Middle frontal gyrus (tissue), 1 donor: ENCODE measurements around the gene KIAA0232.

Experiments used
- DNase-seq: peaks from one replicate; pipeline ENCODE4 v3.0.0-alpha.2; 2015; ENCODE audit warnings: low spot score; ENCODE audit errors: extremely low spot score

KIAA0232 gene

GRCh38 chr4:6915041-6916005 is 132.8 kb downstream of the KIAA0232 start:
- no peak for DNase-seq

- no peak for DNase-seq
These were observed 133.6 kb downstream of the KIAA0232 start for GRCh38 chr4:6916069-6916586.

GRCh38 chr4:6916587-6917460 is 134.3 kb downstream of the KIAA0232 start:
- DNase-seq = no peak

GRCh38 chr4:6917461-6918271 is 135.1 kb downstream of the KIAA0232 start:
- no peak for DNase-seq

GRCh38 chr4:6918338-6918737 is 135.8 kb downstream of the KIAA0232 start:
- DNase-seq = no peak

- DNase-seq = no peak
These were observed 137.6 kb downstream of the KIAA0232 start for GRCh38 chr4:6920171-6920570.

- DNase-seq = no peak
These were observed 141.0 kb downstream of the KIAA0232 start for GRCh38 chr4:6923507-6923906.

GRCh38 chr4:6924361-6924779 is 141.8 kb downstream of the KIAA0232 start:
- DNase-seq = no peak

GRCh38 chr4:6925357-6925836 is 142.9 kb downstream of the KIAA0232 start:
- no peak for DNase-seq

- DNase-seq = no peak
These were observed 143.6 kb downstream of the KIAA0232 start for GRCh38 chr4:6926081-6926480.

- DNase-seq = no peak
These were observed 144.4 kb downstream of the KIAA0232 start for GRCh38 chr4:6926681-6927478.

GRCh38 chr4:6928081-6928480 is 145.6 kb downstream of the KIAA0232 start:
- DNase-seq = no peak

GRCh38 chr4:6929339-6929811 is 146.8 kb downstream of the KIAA0232 start:
- DNase-seq = no peak

- no peak for DNase-seq
These were observed 147.4 kb downstream of the KIAA0232 start for GRCh38 chr4:6929812-6930464.

- no peak for DNase-seq
These were observed 149.9 kb downstream of the KIAA0232 start for GRCh38 chr4:6932475-6932874.

- no peak for DNase-seq
These were observed 150.4 kb downstream of the KIAA0232 start for GRCh38 chr4:6932918-6933317.
